Measurements from ENCODE around the gene KRT24. TPM values are rescaled to one million over a fixed set of nuclear protein-coding genes. Genes with fewer than 3 reads are reported as not detected.

Gene KRT24
- total RNA-seq, 1 donor from 2014 or later, result not detected

DNA sequence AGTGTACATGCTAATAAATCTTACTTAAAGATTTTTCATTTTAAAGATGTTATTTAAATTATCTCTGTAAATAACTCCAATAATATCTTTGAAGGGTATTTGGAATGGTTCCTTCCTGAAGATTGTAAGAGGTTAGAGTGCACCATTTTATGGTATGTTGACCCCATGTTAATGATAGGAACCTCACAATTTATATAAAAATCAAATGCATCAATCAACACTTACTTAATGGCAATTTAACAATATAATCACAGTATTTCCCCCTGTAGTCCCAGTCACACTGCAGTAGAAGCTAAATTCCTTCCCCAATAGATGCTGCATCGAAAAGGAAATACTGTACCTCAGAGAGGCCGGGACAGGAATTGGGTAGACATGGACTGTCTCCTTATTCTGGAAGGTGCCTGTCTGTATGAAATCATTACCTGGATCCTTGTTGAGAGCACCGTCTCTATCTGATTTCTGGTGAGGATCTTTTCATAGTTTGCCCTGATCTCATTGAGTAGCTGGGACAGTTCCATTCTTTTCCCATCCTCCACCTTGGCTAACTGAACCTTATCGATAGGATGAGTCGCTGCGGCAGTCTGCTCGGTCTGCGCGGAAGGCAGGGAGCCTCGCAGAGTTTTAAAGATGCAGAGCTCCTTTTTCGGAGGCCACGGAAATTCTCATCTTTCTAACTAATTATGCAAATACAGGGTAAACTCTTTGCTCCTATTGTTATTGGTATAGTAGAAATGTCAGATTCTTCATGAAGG is 38.8 kb downstream of the KRT24 start, which contains the start of gene KRT222:
Gene KRT222 (minus strand): TSS at position 596 of the 752 bp plus-strand sequence. CDS start 78 bp downstream, at position 518.
- Histone ChIP-seq H3K4me1 (no peaks in the 10 kb centered on the region), H3K27me3 (peaks cover 24% of the 10 kb centered on the region), H3K36me3 (no peaks in the 10 kb centered on the region), H3K9me3 (no peaks in the 10 kb centered on the region), H3K4me3 (peak within 1 kb of the TSS; percentile 27), H3K27ac (no peak within 1 kb of the TSS)
- DNase-seq (no peak), ATAC-seq (no peak)
- TF ChIP-seq, protein P1, sequence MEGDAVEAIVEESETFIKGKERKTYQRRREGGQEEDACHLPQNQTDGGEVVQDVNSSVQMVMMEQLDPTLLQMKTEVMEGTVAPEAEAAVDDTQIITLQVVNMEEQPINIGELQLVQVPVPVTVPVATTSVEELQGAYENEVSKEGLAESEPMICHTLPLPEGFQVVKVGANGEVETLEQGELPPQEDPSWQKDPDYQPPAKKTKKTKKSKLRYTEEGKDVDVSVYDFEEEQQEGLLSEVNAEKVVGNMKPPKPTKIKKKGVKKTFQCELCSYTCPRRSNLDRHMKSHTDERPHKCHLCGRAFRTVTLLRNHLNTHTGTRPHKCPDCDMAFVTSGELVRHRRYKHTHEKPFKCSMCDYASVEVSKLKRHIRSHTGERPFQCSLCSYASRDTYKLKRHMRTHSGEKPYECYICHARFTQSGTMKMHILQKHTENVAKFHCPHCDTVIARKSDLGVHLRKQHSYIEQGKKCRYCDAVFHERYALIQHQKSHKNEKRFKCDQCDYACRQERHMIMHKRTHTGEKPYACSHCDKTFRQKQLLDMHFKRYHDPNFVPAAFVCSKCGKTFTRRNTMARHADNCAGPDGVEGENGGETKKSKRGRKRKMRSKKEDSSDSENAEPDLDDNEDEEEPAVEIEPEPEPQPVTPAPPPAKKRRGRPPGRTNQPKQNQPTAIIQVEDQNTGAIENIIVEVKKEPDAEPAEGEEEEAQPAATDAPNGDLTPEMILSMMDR (IDR thresholded peaks at IDR 0.05), result no peak
- intact Hi-C loops (cut with DNase I), result no loop called here

DNA sequence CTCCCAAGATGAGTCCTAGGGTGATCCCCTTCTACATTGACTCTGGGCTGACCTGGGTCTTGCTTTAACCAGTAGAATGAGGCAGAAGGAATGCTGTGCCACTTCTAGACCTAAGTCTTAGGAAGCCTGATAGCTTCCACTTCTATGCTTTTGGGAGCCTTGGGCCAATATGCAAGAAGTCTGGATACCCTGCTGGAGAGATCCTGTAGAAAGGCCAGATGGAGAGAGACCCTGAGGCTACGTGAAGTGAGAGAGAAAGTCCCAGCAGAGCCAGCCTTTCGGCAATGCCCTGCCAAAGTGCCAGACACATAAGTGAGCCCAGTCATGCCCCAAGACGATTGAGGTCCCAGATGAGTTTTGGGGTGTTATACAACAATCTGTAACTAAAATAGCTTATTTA is 40.3 kb downstream of the KRT24 start:
- intact Hi-C loops (cut with DNase I), result no loop called here
- H3K27ac ChIP-seq, result no peak overlapping the region
- no peak overlapping the region for H3K4me3 ChIP-seq
- ATAC-seq (no peak), DNase-seq (no peak)
- H3K4me1 ChIP-seq, result no peaks in the 10 kb centered on the region
- H3K9me3 ChIP-seq, result no peaks in the 10 kb centered on the region
- H3K27me3 ChIP-seq, result peaks cover 24% of the 10 kb centered on the region
- H3K36me3 ChIP-seq, result no peaks in the 10 kb centered on the region
- TF ChIP-seq, protein P1 (IDR thresholded peaks at IDR 0.05), result no peak

DNA sequence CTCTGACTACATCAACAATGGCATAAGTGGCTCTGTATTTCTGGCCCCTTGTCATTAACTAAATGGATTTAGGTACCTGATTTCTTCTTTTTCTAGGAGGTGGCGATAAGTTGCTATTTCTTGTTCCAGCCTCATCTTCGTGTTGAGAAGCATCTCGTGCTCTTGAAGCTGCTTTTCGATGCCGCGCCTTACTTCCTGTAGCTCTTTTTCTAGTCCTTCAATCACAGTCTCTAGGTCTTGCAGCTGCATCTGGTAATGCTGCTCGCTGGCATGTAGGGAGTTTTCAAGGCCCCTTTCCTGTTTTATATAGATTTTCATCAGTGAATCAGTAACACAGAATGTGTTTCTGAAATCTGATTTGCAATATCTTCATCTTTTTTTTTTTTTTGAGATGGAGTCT is 43.6 kb downstream of the KRT24 start:
- TF ChIP-seq, protein P1 (IDR thresholded peaks at IDR 0.05), result no peak
- no peak overlapping the region for H3K27ac ChIP-seq
- H3K27me3 ChIP-seq, result peaks cover 15% of the 10 kb centered on the region
- no peaks in the 10 kb centered on the region for H3K4me1 ChIP-seq
- no peaks in the 10 kb centered on the region for H3K9me3 ChIP-seq
- DNase-seq (no peak), ATAC-seq (no peak)
- no peak overlapping the region for H3K4me3 ChIP-seq
- H3K36me3 ChIP-seq, result no peaks in the 10 kb centered on the region
- intact Hi-C loops (cut with DNase I), result no loop called here

DNA sequence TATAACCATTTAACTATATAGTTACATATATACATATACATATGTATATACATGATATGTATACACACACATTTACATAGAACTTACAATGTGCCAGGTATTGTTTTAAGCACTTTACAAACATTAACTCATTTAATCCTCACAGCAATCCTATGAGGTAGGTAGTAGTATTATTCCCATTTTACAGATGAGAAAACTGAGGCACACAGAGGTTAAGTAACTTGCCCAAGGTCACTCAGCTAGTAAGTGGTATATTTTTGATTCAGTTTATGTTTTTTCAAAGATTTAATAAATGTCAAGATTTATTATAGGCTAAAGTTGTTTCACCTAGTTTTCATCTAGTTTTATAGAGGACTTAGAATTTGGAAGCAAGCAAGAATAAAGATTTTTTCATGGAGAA is 45.2 kb downstream of the KRT24 start:
- no peak for ATAC-seq

DNA sequence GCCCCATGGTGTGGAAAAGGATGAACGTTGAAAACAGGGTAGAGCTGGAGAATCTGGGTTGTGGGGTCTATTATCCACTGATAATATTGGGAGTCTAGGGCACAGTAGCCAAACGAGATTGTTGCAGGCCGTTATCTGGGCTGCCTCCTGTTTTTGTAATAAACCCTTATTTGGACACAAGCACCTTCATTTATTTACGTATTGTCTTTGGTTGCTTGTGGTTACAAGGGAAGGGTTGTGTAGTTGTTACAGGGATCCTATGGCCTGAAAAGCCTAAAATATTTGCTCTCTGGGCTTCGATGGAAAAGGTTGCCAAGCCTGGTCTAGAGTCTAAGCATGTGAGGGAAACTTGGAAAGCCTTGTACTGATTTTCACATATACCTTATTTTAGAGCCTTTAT is 51.6 kb downstream of the KRT24 start:
- ATAC-seq, result no peak
- no peak overlapping the region for H3K4me3 ChIP-seq
- intact Hi-C loops (cut with DNase I), result no loop called here
- H3K4me1 ChIP-seq, result peaks cover 9% of the 10 kb centered on the region
- no peak for DNase-seq
- H3K9me3 ChIP-seq, result no peaks in the 10 kb centered on the region
- H3K27ac ChIP-seq, result no peak overlapping the region
- TF ChIP-seq, protein P1 (IDR thresholded peaks at IDR 0.05), result no peak
- no peaks in the 10 kb centered on the region for H3K36me3 ChIP-seq
- H3K27me3 ChIP-seq, result no peaks in the 10 kb centered on the region

More for the DNA sequence above, 45.2 kb downstream of the KRT24 start:
- H3K27ac ChIP-seq, result no peak overlapping the region
- no peak overlapping the region for H3K4me3 ChIP-seq
- no peaks in the 10 kb centered on the region for H3K36me3 ChIP-seq
- H3K4me1 ChIP-seq, result no peaks in the 10 kb centered on the region
- TF ChIP-seq, protein P1 (IDR thresholded peaks at IDR 0.05), result no peak
- no peaks in the 10 kb centered on the region for H3K9me3 ChIP-seq
- intact Hi-C loops (cut with DNase I), result no loop called here
- no peak for DNase-seq
- H3K27me3 ChIP-seq, result peaks cover 4% of the 10 kb centered on the region

Measured in upper lobe of right lung (tissue), 1 donor.